ENCODE data around the gene NCOR2. TPM values are rescaled to one million over a fixed set of nuclear protein-coding genes. Genes with fewer than 3 reads are reported as not detected.
A peak's percentile ranks its signal among the peaks of the same experiment; 100 is the strongest.

NCOR2 gene
- total RNA-seq, 1 experiment from 2014 or later = 326 TPM

DNA sequence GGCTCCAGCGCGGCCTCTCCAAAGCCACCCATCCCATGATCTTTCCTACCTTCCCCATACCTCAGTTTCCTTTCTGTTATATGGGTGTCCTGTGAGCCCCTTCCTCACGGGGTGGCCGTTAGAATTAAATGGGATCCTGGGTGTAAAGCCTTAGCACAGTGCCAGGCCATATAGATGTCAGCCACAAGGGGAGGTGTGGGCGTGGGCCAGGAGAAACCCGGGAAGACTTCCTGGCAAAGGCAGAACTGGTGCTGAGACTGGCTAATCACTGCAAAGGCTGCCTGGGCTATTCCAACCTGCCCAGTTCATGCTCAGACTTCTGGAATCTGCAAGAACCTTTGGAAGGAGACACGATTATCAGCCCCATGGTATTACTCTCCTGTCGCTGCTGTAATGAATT lies 11.0 kb upstream of the NCOR2 start (continued):
- TF ChIP-seq, protein P1, sequence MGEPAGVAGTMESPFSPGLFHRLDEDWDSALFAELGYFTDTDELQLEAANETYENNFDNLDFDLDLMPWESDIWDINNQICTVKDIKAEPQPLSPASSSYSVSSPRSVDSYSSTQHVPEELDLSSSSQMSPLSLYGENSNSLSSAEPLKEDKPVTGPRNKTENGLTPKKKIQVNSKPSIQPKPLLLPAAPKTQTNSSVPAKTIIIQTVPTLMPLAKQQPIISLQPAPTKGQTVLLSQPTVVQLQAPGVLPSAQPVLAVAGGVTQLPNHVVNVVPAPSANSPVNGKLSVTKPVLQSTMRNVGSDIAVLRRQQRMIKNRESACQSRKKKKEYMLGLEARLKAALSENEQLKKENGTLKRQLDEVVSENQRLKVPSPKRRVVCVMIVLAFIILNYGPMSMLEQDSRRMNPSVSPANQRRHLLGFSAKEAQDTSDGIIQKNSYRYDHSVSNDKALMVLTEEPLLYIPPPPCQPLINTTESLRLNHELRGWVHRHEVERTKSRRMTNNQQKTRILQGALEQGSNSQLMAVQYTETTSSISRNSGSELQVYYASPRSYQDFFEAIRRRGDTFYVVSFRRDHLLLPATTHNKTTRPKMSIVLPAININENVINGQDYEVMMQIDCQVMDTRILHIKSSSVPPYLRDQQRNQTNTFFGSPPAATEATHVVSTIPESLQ (CRISPR knock-in tag; IDR thresholded peaks at IDR 0.05) = no peak
- TF ChIP-seq GABPB1 (CRISPR knock-in tag; IDR thresholded peaks at IDR 0.05) = no peak
- no peak for TF ChIP-seq NR2C2 (CRISPR knock-in tag; IDR thresholded peaks at IDR 0.05)
- TF ChIP-seq, protein P2, sequence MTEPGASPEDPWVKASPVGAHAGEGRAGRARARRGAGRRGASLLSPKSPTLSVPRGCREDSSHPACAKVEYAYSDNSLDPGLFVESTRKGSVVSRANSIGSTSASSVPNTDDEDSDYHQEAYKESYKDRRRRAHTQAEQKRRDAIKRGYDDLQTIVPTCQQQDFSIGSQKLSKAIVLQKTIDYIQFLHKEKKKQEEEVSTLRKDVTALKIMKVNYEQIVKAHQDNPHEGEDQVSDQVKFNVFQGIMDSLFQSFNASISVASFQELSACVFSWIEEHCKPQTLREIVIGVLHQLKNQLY (CRISPR knock-in tag; IDR thresholded peaks at IDR 0.05) = no peak
- TF ChIP-seq FOXJ3 (CRISPR knock-in tag; IDR thresholded peaks at IDR 0.05; ENCODE audit: borderline replicate concordance) = no peak
- TF ChIP-seq SOX15 (CRISPR knock-in tag; IDR thresholded peaks at IDR 0.05) = no peak
- TF ChIP-seq NFE2L1 (CRISPR knock-in tag; IDR thresholded peaks at IDR 0.05) = no peak
- TF ChIP-seq ZNF138 (CRISPR knock-in tag; conservative IDR thresholded peaks at IDR 0.05) = no peak
- TF ChIP-seq, protein P3, sequence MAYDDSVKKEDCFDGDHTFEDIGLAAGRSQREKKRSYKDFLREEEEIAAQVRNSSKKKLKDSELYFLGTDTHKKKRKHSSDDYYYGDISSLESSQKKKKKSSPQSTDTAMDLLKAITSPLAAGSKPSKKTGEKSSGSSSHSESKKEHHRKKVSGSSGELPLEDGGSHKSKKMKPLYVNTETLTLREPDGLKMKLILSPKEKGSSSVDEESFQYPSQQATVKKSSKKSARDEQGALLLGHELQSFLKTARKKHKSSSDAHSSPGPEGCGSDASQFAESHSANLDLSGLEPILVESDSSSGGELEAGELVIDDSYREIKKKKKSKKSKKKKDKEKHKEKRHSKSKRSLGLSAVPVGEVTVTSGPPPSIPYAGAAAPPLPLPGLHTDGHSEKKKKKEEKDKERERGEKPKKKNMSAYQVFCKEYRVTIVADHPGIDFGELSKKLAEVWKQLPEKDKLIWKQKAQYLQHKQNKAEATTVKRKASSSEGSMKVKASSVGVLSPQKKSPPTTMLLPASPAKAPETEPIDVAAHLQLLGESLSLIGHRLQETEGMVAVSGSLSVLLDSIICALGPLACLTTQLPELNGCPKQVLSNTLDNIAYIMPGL (CRISPR knock-in tag; IDR thresholded peaks at IDR 0.05) = no peak

DNA sequence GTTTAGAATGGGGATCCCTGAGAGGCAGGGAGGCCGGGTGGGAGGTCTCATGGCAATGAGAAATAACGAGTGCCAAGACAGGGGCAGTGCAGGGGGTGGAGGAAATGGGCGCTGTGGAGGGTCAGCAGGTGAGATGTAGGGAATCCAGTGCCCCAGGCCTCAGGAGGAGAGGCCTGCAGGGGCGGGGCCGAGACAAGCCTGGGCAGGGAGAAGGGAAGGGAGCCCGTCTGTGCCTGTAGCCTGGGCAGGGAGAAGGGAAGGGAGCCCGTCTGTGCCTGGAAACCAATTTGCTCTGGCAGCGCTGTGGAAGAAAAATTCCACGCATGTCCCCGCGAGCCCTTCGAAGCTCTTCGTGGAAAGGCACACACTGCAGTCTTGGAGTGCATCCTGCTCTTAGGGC lies 10.6 kb upstream of the NCOR2 start:
- Mint-ChIP-seq H3K27me3 (ENCODE audit: low read depth) (no peaks in the 10 kb centered on the region; the same call in 1 of the 2 replicates), H3K9me3 (peaks cover 15% of the 10 kb centered on the region), H3K4me3 (no peak overlapping the region), H3K4me1 (peaks cover 16% of the 10 kb centered on the region), H3K36me3 (peaks cover 5% of the 10 kb centered on the region; the same call in 1 of the 2 replicates), H3K27ac (no peak overlapping the region)
- peak; percentile 43 for ATAC-seq
- ChIA-PET CTCF (no interaction called here), POLR2A (no interaction called here)
- DNase-seq (ENCODE audit: low spot score) = no peak
- TF ChIP-seq ZBTB21 (CRISPR knock-in tag; IDR thresholded peaks at IDR 0.05; ENCODE audit: borderline replicate concordance) (no peak), FOXK1 (CRISPR knock-in tag; IDR thresholded peaks at IDR 0.05) (no peak), GRHL2 (CRISPR knock-in tag; IDR thresholded peaks at IDR 0.05; ENCODE audit: insufficient replicate concordance, severe bottlenecking) (no peak)
- TF ChIP-seq, protein P3 (CRISPR knock-in tag; IDR thresholded peaks at IDR 0.05) = no peak
- TF ChIP-seq, protein P4, sequence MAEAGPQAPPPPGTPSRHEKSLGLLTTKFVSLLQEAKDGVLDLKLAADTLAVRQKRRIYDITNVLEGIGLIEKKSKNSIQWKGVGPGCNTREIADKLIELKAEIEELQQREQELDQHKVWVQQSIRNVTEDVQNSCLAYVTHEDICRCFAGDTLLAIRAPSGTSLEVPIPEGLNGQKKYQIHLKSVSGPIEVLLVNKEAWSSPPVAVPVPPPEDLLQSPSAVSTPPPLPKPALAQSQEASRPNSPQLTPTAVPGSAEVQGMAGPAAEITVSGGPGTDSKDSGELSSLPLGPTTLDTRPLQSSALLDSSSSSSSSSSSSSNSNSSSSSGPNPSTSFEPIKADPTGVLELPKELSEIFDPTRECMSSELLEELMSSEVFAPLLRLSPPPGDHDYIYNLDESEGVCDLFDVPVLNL (CRISPR knock-in tag; IDR thresholded peaks at IDR 0.05; ENCODE audit: borderline replicate concordance, low read depth) = no peak
- TF ChIP-seq, protein P5, sequence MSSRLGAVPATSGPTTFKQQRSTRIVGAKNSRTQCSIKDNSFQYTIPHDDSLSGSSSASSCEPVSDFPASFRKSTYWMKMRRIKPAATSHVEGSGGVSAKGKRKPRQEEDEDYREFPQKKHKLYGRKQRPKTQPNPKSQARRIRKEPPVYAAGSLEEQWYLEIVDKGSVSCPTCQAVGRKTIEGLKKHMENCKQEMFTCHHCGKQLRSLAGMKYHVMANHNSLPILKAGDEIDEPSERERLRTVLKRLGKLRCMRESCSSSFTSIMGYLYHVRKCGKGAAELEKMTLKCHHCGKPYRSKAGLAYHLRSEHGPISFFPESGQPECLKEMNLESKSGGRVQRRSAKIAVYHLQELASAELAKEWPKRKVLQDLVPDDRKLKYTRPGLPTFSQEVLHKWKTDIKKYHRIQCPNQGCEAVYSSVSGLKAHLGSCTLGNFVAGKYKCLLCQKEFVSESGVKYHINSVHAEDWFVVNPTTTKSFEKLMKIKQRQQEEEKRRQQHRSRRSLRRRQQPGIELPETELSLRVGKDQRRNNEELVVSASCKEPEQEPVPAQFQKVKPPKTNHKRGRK (CRISPR knock-in tag; IDR thresholded peaks at IDR 0.05; ENCODE audit: borderline replicate concordance) = no peak

DNA sequence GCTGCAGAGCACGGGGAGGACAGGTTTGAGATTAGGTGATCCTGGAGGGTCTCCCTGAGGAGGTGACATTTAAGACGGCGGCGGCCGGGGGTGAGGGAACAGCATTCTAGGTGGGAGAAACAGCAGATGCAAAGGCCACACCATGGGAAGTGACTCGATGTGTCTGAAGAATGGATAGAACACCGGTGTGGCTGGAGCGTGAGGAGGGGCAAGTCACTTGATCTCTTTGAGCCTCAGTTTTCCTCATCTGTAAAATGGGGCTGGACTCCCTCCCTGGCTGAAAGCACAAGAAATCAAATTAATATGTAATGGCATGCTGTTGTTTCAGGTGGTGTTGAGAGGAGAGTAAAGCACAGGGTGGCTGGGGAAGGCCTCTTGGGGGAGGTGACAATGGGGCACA lies 10.0 kb upstream of the NCOR2 start:
- H3K27me3 Mint-ChIP-seq (ENCODE audit: low read depth) = no peaks in the 10 kb centered on the region; the same call in 1 of the 2 replicates
- H3K4me3 Mint-ChIP-seq = no peak overlapping the region
- H3K27ac Mint-ChIP-seq = no peak overlapping the region
- peaks cover 15% of the 10 kb centered on the region for H3K9me3 Mint-ChIP-seq
- DNase-seq (ENCODE audit: low spot score) (no peak), ATAC-seq (no peak)
- peaks cover 19% of the 10 kb centered on the region for H3K4me1 Mint-ChIP-seq
- H3K36me3 Mint-ChIP-seq = peaks cover 5% of the 10 kb centered on the region; the same call in 1 of the 2 replicates
- ChIA-PET CTCF (no interaction called here), POLR2A (no interaction called here)
- no peak for TF ChIP-seq TCF7 (CRISPR knock-in tag; IDR thresholded peaks at IDR 0.05; ENCODE audit: low read depth)
- TF ChIP-seq NR2C2 (CRISPR knock-in tag; IDR thresholded peaks at IDR 0.05) = no peak
- no peak for TF ChIP-seq CREM (CRISPR knock-in tag; IDR thresholded peaks at IDR 0.05)
- no peak for TF ChIP-seq OVOL2 (CRISPR knock-in tag; IDR thresholded peaks at IDR 0.05; ENCODE audit: borderline replicate concordance)
- TF ChIP-seq NR1H2 (CRISPR knock-in tag; IDR thresholded peaks at IDR 0.05) = no peak
- no peak for TF ChIP-seq GRHL2 (CRISPR knock-in tag; IDR thresholded peaks at IDR 0.05; ENCODE audit: insufficient replicate concordance, severe bottlenecking)
- TF ChIP-seq NFYB (CRISPR knock-in tag; conservative IDR thresholded peaks at IDR 0.05; ENCODE audit: low read depth) = no peak
- TF ChIP-seq, protein P6, sequence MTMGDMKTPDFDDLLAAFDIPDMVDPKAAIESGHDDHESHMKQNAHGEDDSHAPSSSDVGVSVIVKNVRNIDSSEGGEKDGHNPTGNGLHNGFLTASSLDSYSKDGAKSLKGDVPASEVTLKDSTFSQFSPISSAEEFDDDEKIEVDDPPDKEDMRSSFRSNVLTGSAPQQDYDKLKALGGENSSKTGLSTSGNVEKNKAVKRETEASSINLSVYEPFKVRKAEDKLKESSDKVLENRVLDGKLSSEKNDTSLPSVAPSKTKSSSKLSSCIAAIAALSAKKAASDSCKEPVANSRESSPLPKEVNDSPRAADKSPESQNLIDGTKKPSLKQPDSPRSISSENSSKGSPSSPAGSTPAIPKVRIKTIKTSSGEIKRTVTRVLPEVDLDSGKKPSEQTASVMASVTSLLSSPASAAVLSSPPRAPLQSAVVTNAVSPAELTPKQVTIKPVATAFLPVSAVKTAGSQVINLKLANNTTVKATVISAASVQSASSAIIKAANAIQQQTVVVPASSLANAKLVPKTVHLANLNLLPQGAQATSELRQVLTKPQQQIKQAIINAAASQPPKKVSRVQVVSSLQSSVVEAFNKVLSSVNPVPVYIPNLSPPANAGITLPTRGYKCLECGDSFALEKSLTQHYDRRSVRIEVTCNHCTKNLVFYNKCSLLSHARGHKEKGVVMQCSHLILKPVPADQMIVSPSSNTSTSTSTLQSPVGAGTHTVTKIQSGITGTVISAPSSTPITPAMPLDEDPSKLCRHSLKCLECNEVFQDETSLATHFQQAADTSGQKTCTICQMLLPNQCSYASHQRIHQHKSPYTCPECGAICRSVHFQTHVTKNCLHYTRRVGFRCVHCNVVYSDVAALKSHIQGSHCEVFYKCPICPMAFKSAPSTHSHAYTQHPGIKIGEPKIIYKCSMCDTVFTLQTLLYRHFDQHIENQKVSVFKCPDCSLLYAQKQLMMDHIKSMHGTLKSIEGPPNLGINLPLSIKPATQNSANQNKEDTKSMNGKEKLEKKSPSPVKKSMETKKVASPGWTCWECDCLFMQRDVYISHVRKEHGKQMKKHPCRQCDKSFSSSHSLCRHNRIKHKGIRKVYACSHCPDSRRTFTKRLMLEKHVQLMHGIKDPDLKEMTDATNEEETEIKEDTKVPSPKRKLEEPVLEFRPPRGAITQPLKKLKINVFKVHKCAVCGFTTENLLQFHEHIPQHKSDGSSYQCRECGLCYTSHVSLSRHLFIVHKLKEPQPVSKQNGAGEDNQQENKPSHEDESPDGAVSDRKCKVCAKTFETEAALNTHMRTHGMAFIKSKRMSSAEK (CRISPR knock-in tag; IDR thresholded peaks at IDR 0.05; ENCODE audit: borderline replicate concordance) = no peak

Data from WTC11 (cell line).